ENCODE data around the gene OR51F1. TPM values are rescaled to one million over a fixed set of nuclear protein-coding genes. Genes with fewer than 3 reads are reported as not detected.
"Not testable (repeated sequence)": the region's sequence is repeated elsewhere in the genome, so short reads cannot be mapped to it uniquely, and the experiment has no call there.

Gene OR51F1, protein sequence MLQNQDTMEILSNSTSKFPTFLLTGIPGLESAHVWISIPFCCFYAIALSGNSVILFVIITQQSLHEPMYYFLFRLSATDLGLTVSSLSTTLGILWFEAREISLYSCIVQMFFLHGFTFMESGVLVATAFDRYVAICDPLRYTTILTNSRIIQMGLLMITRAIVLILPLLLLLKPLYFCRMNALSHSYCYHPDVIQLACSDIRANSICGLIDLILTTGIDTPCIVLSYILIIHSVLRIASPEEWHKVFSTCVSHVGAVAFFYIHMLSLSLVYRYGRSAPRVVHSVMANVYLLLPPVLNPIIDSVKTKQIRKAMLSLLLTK
- not detected for total RNA-seq

DNA sequence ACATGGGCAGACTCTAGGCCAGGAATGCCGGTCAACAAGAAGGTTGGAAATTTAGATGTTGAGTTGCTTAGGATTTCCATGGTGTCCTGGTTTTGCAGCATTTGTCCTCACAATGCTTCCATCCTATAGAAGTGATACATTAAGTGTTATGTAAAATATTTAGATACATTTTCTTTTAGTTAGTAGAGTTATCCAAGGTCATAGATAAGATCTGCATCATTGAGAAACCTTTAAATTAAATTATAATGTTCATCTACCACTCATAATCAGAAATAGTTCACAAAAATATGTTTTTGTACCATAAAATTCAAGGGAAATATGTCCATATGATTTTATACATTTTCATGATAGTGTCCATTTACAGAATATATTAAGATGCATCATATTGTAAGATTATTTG, at the start of gene OR51F1:
Gene OR51F1 (minus strand): TSS at position 101 of the 400 bp plus-strand sequence. CDS start 0 bp downstream, at position 101.
- no peak for DNase-seq (ENCODE audit: low spot score in 2 of 2)
- WGBS, 2 donors = 86 to 100% methylated on average over 1 of the region's 1 CpG
- no peak within 1 kb of the TSS for H3K4me3 ChIP-seq (ENCODE audit: low read depth, poor library complexity, severe bottlenecking)
- intact Hi-C loops (cut with DNase I; ENCODE audit: low total_unique reads) = no loop called here
- TF ChIP-seq, protein P1, sequence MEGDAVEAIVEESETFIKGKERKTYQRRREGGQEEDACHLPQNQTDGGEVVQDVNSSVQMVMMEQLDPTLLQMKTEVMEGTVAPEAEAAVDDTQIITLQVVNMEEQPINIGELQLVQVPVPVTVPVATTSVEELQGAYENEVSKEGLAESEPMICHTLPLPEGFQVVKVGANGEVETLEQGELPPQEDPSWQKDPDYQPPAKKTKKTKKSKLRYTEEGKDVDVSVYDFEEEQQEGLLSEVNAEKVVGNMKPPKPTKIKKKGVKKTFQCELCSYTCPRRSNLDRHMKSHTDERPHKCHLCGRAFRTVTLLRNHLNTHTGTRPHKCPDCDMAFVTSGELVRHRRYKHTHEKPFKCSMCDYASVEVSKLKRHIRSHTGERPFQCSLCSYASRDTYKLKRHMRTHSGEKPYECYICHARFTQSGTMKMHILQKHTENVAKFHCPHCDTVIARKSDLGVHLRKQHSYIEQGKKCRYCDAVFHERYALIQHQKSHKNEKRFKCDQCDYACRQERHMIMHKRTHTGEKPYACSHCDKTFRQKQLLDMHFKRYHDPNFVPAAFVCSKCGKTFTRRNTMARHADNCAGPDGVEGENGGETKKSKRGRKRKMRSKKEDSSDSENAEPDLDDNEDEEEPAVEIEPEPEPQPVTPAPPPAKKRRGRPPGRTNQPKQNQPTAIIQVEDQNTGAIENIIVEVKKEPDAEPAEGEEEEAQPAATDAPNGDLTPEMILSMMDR (IDR thresholded peaks at IDR 0.05) = no peak
- no peak for TF ChIP-seq POLR2A (IDR thresholded peaks at IDR 0.05)

DNA sequence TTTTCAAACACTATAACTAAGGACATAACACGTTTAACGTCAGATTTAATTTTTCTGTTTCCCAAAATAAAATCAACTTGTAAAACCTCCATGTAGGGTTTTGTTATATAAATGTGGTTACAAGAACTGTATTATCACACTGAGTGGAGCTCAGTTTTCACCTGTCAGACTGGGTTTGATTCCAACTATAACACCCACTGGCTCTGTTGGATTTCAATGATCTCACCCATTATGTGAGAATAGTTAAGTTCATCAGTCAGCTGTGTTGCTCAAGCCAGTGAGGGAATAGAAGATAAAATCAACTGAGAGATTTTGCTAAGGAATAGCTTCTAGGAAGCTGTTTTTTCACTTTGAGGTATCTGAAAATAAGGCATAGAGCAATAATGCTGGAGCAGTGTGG, 39.5 kb upstream of the OR51F1 start:
- DNase-seq (ENCODE audit: low spot score in 2 of 2) = no peak
- intact Hi-C loops (cut with DNase I; ENCODE audit: low total_unique reads) = no loop called here
- TF ChIP-seq POLR2A (IDR thresholded peaks at IDR 0.05) = no peak
- TF ChIP-seq, protein P1 (IDR thresholded peaks at IDR 0.05) = no peak
- 82 to 84% methylated on average over 2 of the region's 2 CpGs for WGBS, 2 donors
- no peak overlapping the region for H3K4me3 ChIP-seq (ENCODE audit: low read depth, poor library complexity, severe bottlenecking)

DNA sequence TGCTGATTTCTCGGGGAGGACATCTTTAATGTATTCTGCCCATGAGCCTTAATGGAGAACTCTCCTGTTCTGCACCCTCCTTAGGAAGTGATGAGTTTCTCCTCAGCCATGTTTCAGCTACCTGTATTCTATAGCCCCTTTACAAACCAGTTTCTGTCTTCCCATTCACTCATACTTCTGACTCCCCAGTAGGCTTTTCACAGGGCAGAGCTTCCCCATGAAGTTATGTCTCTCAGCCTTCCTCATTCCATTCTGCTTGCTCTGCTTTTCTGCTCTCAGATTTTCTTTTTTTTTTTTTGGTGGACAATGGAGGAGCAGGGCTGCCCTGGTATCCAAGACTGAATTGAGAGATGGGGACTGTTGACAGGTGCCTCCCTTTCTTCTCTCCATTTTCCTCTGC, 38.7 kb upstream of the OR51F1 start:
- TF ChIP-seq, protein P1 (IDR thresholded peaks at IDR 0.05) = no peak
- TF ChIP-seq POLR2A (IDR thresholded peaks at IDR 0.05) = no peak
- DNase-seq (ENCODE audit: low spot score in 2 of 2) = no peak
- WGBS, 2 donors = 92 to 95% methylated on average over 1 of the region's 1 CpG
- no peak overlapping the region for H3K4me3 ChIP-seq (ENCODE audit: low read depth, poor library complexity, severe bottlenecking)
- intact Hi-C loops (cut with DNase I; ENCODE audit: low total_unique reads) = no loop called here

DNA sequence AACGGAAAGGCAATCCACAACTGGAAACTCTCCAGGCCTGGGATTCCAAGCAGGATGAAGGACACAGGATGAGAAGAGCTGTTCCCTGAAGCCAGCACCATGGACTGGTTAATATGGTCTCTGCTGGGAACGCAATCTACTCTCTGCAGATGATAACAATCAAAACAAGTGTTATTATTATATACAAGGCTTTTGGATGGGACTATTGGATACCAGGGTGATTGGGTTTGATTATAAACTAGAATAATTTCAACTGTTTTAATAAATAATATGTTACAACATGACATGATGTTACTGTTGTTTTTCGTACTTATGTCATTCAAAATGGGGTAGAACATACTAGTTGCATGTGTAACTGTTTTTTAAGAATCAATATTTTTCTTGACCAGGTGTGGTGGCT, 34.5 kb upstream of the OR51F1 start, which contains the start of gene OR52R1:
Gene OR52R1 (minus strand): TSS at position 101 of the 400 bp plus-strand sequence. CDS start 0 bp downstream, at position 101.
- 82 to 85% methylated on average over 3 of the region's 3 CpGs for WGBS, 2 donors
- intact Hi-C loops (cut with DNase I; ENCODE audit: low total_unique reads) = no loop called here

DNA sequence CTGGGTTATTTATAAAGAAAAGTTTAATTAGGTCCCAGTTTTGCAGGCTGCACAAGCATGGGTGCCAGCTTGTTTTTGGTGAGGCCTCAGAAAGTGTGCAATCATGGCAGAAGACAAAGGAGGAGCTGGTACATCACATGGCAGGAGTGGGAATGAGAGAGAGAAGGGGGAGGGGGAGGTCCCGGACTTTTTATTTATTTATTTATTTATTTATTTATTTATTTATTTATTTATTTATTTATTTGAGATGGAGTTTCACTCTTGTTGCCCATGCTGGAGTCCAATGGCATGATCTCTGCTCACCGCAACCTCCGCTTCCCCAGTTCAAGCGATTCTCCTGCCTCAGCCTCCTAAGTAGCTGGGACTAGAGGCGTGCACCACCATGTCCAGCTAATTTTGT, 31.6 kb upstream of the OR51F1 start:
- DNase-seq (ENCODE audit: low spot score in 2 of 2); H3K4me3 ChIP-seq (ENCODE audit: low read depth, poor library complexity, severe bottlenecking); intact Hi-C loops (cut with DNase I; ENCODE audit: low total_unique reads): not testable (repeated sequence)
- WGBS, 2 donors = 87 to 96% methylated on average over 5 of the region's 5 CpGs

More for the DNA sequence above, 34.5 kb upstream of the OR51F1 start, which contains the start of gene OR52R1:
- H3K4me3 ChIP-seq (ENCODE audit: low read depth, poor library complexity, severe bottlenecking) = no peak within 1 kb of the TSS
- TF ChIP-seq, protein P1 (IDR thresholded peaks at IDR 0.05) = no peak
- no peak for TF ChIP-seq POLR2A (IDR thresholded peaks at IDR 0.05)
- DNase-seq (ENCODE audit: low spot score in 2 of 2) = no peak

DNA sequence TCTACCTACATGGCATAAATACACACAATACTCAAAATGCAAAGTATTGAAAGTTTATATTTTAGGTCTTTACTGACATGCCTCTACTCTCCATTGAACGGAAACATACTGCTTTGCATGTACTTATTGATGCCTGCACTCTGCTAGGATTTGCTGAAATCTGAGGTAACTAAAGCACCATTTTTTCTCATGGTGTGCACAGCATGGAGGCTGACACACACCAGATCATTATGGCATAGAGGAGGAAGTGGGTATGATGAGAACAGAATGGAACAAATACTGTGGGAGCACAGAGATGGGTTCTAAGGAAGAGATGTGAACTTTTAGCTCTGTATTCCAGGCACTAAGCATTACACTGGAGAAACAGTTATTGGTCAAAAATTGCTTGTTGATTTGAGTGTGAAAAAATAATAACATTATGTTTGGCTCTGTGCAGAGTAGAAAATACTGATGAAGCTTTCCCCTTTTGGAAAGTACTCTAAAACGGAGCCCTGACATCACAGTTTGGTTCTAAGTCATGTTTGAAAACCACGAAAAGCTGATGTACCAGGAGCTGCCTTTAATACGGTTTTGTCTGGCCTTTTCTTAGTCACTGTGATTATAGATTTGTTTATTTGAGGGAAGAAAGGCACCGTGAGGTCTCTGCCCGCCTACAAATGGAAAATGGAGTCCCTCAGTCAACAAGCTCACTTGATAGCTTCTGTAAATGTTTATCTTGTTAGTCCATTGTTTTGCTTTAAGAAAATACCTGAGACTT, 28.9 kb upstream of the OR51F1 start:
- no peak for DNase-seq (ENCODE audit: low spot score in 2 of 2)
- TF ChIP-seq, protein P1 (IDR thresholded peaks at IDR 0.05) = no peak
- TF ChIP-seq POLR2A (IDR thresholded peaks at IDR 0.05) = no peak
- intact Hi-C loops (cut with DNase I; ENCODE audit: low total_unique reads) = no loop called here
- WGBS, 2 donors = 74 to 84% methylated on average over 6 of the region's 6 CpGs
- no peak overlapping the region for H3K4me3 ChIP-seq (ENCODE audit: low read depth, poor library complexity, severe bottlenecking)
